OCI-LY1 (cell line): ENCODE measurements around the gene TFPI.

Experiments used
- H2AFZ ChIP-seq: fragments of 200-600 bp; sonication (generic), shearing (Covaris generic); 2 replicates; pipeline ENCODE4 v1.6.0; 2014; ENCODE audit warnings: antibody characterized with exemption, mild to moderate bottlenecking, low read length
- H3F3A ChIP-seq: fragments of 200-600 bp; sonication (generic), shearing (Covaris generic); 2 replicates; pipeline ENCODE4 v1.6.0; 2014; ENCODE audit warnings: mild to moderate bottlenecking, antibody characterized with exemption, low read length, moderate library complexity; ENCODE audit not compliant: insufficient read depth
- H3K27ac ChIP-seq: fragments of 200-600 bp; sonication (generic); 2 replicates; pipeline ENCODE4 v1.5.1; 2014; ENCODE audit warnings: low read length, mixed run types, mild to moderate bottlenecking, low read depth; ENCODE audit not compliant: poor library complexity, severe bottlenecking
- H3K27me3 ChIP-seq: fragments of 200-600 bp; sonication (generic); 2 replicates; pipeline ENCODE4 v1.6.0; 2014; ENCODE audit warnings: antibody characterized with exemption, mild to moderate bottlenecking, low read length, moderate library complexity; ENCODE audit not compliant: insufficient read depth
- H3K36me3 ChIP-seq: fragments of 200-600 bp; sonication (generic); 2 replicates; pipeline ENCODE4 v1.6.1; 2014; ENCODE audit warnings: mild to moderate bottlenecking, antibody characterized with exemption, low read length, moderate library complexity, mixed read lengths; ENCODE audit not compliant: insufficient read depth
- H3K4me1 ChIP-seq: fragments of 200-600 bp; sonication (generic); 2 replicates; pipeline ENCODE4 v1.5.1; 2014; ENCODE audit warnings: mild to moderate bottlenecking, low read length, moderate library complexity; ENCODE audit not compliant: insufficient read depth, severe bottlenecking
- H3K4me2 ChIP-seq: fragments of 200-600 bp; sonication (generic), shearing (Covaris generic); 2 replicates; pipeline ENCODE4 v1.6.1; 2014; ENCODE audit warnings: low read length
- H3K4me3 ChIP-seq: fragments of 200-600 bp; sonication (generic); 2 replicates; pipeline ENCODE4 v1.5.1; 2014; ENCODE audit warnings: low read length, low read depth, mild to moderate bottlenecking, mixed read lengths; ENCODE audit not compliant: poor library complexity, severe bottlenecking
- H3K79me2 ChIP-seq: fragments of 200-600 bp; shearing (Covaris generic); 2 replicates; pipeline ENCODE4 v1.6.1; 2016; ENCODE audit warnings: mixed run types, low read length, mixed read lengths; ENCODE audit not compliant: insufficient read depth
- H3K9ac ChIP-seq: fragments of 200-600 bp; sonication (generic), shearing (Covaris generic); 2 replicates; pipeline ENCODE4 v1.6.1; 2014; ENCODE audit warnings: mild to moderate bottlenecking, low read length, mixed read lengths
- H3K9me2 ChIP-seq: fragments of 200-600 bp; sonication (generic), shearing (Covaris generic); 2 replicates; pipeline ENCODE4 v1.6.1; 2014; ENCODE audit warnings: low read depth, mild to moderate bottlenecking, low read length, mixed read lengths
- H3K9me3 ChIP-seq: fragments of 200-600 bp; shearing (Covaris generic); 2 replicates; pipeline ENCODE4 v1.6.1; 2014; ENCODE audit warnings: low read length, mixed read lengths
- H4K20me1 ChIP-seq: fragments of 200-600 bp; sonication (generic), shearing (Covaris generic); 2 replicates; pipeline ENCODE4 v1.6.0; 2016; ENCODE audit warnings: mild to moderate bottlenecking, low read length; ENCODE audit not compliant: insufficient read depth
- EZH2 ChIP-seq: fragments of 200-600 bp; sonication (generic), shearing (Covaris generic); IDR thresholded peaks from 2 replicates; pipeline ENCODE4 v1.8.0; 2017; ENCODE audit warnings: borderline replicate concordance, mixed run types, mild to moderate bottlenecking, antibody characterized with exemption, low read length, moderate library complexity, mixed read lengths
- TF ChIP-seq, protein P1 (sequence below): fragments of 200-600 bp; sonication (generic), shearing (Covaris generic); IDR thresholded peaks from 2 replicates; pipeline ENCODE4 v1.5.1; 2017; ENCODE audit warnings: mild to moderate bottlenecking, antibody characterized with exemption, low read length, moderate library complexity, mixed read lengths

Gene TFPI

DNA sequence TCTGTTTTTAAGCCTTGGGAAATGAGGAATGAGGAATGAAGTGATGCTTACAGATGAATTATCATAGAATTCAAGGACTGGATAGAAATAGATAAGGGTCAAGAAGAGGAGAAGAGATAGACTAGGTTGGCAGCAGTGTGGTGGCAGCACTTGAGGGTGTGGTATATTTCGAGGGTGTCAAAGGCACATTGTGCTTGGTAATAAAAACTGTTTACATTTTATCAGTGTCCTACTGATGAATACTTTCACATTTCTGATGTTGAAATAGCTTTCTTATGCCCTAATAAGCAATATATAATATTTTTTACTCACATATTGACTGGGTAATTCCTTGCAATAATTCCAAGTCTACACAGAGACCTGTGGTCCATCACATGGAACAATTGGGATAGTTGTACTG lies 3.4 kb downstream of the TFPI start:
- H3K27ac ChIP-seq, result no peak overlapping the region
- no peaks in the 10 kb centered on the region for H3K27me3 ChIP-seq
- TF ChIP-seq, protein P1, sequence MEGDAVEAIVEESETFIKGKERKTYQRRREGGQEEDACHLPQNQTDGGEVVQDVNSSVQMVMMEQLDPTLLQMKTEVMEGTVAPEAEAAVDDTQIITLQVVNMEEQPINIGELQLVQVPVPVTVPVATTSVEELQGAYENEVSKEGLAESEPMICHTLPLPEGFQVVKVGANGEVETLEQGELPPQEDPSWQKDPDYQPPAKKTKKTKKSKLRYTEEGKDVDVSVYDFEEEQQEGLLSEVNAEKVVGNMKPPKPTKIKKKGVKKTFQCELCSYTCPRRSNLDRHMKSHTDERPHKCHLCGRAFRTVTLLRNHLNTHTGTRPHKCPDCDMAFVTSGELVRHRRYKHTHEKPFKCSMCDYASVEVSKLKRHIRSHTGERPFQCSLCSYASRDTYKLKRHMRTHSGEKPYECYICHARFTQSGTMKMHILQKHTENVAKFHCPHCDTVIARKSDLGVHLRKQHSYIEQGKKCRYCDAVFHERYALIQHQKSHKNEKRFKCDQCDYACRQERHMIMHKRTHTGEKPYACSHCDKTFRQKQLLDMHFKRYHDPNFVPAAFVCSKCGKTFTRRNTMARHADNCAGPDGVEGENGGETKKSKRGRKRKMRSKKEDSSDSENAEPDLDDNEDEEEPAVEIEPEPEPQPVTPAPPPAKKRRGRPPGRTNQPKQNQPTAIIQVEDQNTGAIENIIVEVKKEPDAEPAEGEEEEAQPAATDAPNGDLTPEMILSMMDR, result no peak
- no peak for TF ChIP-seq EZH2
- no peaks in the 10 kb centered on the region for H4K20me1 ChIP-seq
- H3K4me2 ChIP-seq, result no peak overlapping the region
- no peaks in the 10 kb centered on the region for H3K9me2 ChIP-seq
- H3K9ac ChIP-seq, result no peak overlapping the region
- H3K79me2 ChIP-seq, result no peaks in the 10 kb centered on the region
- no peak overlapping the region for H2AFZ ChIP-seq
- H3K36me3 ChIP-seq, result no peaks in the 10 kb centered on the region
- H3F3A ChIP-seq, result no peaks in the 10 kb centered on the region
- no peaks in the 10 kb centered on the region for H3K4me1 ChIP-seq
- no peaks in the 10 kb centered on the region for H3K9me3 ChIP-seq
- no peak overlapping the region for H3K4me3 ChIP-seq

DNA sequence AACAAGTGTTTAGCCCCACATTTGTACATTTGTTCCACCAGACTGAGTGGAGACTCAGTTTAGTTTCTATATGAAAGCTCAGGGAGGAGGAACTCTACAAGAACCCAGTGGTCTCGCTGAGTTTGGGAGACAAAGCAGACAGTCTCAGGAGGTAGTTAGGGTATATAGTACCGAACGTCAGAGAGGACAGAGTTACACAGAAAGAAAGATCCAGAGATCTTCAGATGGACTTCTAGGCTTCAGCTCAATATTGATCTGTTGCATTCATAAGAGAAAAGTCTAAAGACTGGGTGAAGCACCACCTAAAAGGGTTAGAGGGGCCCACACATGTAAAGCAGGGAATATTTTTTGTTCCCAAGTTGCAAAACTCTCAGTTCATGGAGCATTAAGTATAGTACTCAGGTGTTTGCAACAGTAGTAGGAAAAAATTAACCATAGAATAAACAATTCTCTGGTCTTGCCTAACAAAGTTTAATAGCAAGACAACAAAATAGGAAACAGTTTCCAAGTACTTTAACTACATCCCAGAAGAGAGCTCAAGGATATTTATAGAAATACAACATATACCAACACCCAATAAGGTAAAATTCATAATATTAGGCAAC lies 4.2 kb downstream of the TFPI start:
- Histone ChIP-seq H3K9me3 (no peaks in the 10 kb centered on the region), H3K36me3 (no peaks in the 10 kb centered on the region), H3K4me1 (no peaks in the 10 kb centered on the region), H4K20me1 (no peaks in the 10 kb centered on the region), H3K4me3 (no peak overlapping the region), H3K79me2 (no peaks in the 10 kb centered on the region), H3K27me3 (no peaks in the 10 kb centered on the region), H3K27ac (no peak overlapping the region), H3K9me2 (no peaks in the 10 kb centered on the region), H3F3A (no peaks in the 10 kb centered on the region), H2AFZ (no peak overlapping the region), H3K4me2 (no peak overlapping the region), H3K9ac (no peak overlapping the region)
- TF ChIP-seq, protein P1, result no peak
- no peak for TF ChIP-seq EZH2

DNA sequence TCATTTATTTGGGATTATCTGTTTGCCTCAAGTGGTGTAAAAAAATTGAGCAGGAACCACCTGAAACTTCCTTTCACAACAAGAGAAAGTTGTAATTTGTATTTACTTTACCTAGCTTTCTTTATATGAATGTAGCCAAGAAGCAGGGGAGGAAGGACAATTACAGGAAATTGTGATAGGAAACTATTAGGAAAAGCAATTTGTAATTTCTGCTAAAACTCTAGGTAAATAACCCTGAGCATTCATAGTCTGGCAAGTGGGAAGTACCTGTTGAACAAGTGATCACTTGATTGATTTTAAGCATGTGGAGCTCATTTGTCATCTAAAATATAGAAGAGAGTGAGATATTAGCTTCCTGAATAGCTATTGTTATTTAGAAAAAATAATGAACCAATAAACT lies 5.0 kb downstream of the TFPI start:
- no peaks in the 10 kb centered on the region for H3K9me2 ChIP-seq
- H3K79me2 ChIP-seq, result no peaks in the 10 kb centered on the region
- H3K27ac ChIP-seq, result no peak overlapping the region
- no peaks in the 10 kb centered on the region for H3K36me3 ChIP-seq
- no peak overlapping the region for H3K4me3 ChIP-seq
- H4K20me1 ChIP-seq, result no peaks in the 10 kb centered on the region
- H3K27me3 ChIP-seq, result no peaks in the 10 kb centered on the region
- TF ChIP-seq EZH2, result no peak
- TF ChIP-seq, protein P1, result no peak
- H3K9me3 ChIP-seq, result no peaks in the 10 kb centered on the region
- H3F3A ChIP-seq, result no peaks in the 10 kb centered on the region
- H3K4me1 ChIP-seq, result no peaks in the 10 kb centered on the region
- no peak overlapping the region for H3K9ac ChIP-seq
- no peak overlapping the region for H3K4me2 ChIP-seq
- H2AFZ ChIP-seq, result no peak overlapping the region
